GM10248 (cell line): Measurements from ENCODE around the gene CCT6B.
"Not testable (repeated sequence)": the region's sequence is repeated elsewhere in the genome, so short reads cannot be mapped to it uniquely, and the experiment has no call there.

Experiments
- CTCF ChIA-PET: fragments of 300-600 bp; sonication (Branson Sonifier 250); formaldehyde crosslinking; extraction: SDS; loops from one replicate; lab custom pipeline; 2021; ENCODE audit warnings: antibody characterized with exemption; lab: Yijun Ruan, JAX
- POLR2A ChIA-PET: fragments of 350-650 bp; sonication (Branson Sonifier 250); formaldehyde crosslinking; extraction: SDS; loops from one replicate; lab custom pipeline; 2020; ENCODE audit warnings: antibody characterized with exemption; lab: Yijun Ruan, JAX
- DNase-seq: peaks from one replicate; pipeline ENCODE4 v3.0.0; 2012; ENCODE audit errors: extremely low spot score
- CTCF ChIP-seq: IDR thresholded peaks from 2 replicates; pipeline ENCODE4 v1.5.1; 2012; ENCODE audit warnings: mild to moderate bottlenecking, low read depth; ENCODE audit errors: extremely low read depth, missing control alignments, control extremely low read depth

CCT6B gene

DNA sequence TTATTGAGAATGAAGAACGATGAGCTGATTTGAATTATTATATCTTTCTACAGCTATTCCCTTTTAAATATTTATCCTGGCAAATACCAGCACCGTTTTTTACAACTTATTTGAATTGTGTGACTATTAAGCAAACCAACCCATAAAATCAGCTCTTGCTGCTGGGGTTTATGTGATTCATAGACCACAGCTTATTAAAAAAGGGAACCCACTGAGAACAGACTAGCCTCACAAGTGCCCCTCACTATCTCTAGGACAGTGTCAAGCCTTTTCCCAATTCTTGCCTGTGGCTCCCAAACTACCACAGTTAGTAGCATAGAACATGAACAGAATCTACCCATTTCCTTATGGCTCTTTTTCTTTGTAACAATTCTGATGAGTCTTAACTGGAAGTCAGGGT is 12.9 kb upstream of the CCT6B start:
- ChIA-PET CTCF (interaction anchor here (0.9 to 1.8 kb wide), 7 partner anchors 9 to 115 kb away, joined by 3 to 17 read pairs (median 3); partner anchors contain the start of genes CCT6B and ZNF830), POLR2A (interaction anchor here (1.2 to 1.9 kb wide), 3 partner anchors 10 to 17 kb away, joined by 3 to 6 read pairs (median 5); no protein-coding TSS in a partner anchor)
- no peak for TF ChIP-seq CTCF
- DNase-seq: no peak

- no peak for DNase-seq
- ChIA-PET CTCF (interaction anchor here (1.2 to 1.7 kb wide), 3 partner anchors 10 to 23 kb away, joined by 3 to 5 read pairs (median 4); no protein-coding TSS in a partner anchor), POLR2A (no interaction called here)
- TF ChIP-seq CTCF: no peak
Observed at GRCh38 chr17:34958438-34958837, 2.8 kb downstream of the CCT6B start.

DNA sequence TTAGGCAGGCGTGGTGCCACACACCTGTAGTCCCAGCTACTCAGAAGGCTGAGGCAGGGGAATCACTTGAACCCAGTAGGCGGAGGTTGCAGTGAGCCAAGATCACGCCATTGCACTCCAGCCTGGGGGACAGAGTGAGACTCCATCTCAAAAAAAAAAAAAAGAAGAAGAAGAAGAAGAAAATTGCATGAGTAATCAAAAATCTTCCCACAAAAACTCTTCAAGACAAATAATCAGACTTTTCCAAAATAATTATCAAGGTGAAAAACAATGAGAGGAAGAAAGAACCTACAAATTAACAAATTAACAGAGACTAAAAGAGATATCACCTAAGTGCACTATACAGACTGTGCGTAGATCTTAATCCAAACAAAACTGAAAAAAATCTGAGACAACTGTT is 10.5 kb downstream of the CCT6B start:
- DNase-seq, POLR2A ChIA-PET: not testable (repeated sequence)
- CTCF ChIA-PET: interaction anchor here (2.1 kb wide), 1 partner anchor 9 kb away, joined by 6 read pairs; no protein-coding TSS in a partner anchor

DNA sequence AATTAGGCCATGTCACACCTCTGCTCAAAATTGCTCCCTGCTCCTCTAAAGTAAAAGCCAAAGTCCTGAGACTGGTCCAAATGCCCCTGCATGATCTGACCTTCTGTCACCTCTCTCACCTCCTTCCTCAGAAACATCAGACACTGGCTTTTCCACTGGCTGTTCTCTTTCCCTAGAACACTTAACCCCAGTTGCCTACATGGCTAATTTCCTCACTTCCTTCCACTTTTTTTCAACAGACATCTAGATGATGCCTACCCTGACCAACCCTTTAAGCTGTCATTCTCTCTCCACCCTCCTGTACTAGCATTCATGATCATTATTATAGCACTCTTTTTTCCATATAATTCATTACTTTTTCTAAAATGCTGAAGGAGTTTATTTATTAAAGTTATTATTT is 31.0 kb downstream of the CCT6B start:
- POLR2A ChIA-PET: no interaction called here
- DNase-seq: no peak
- no peak for TF ChIP-seq CTCF
- CTCF ChIA-PET: no interaction called here

- CTCF ChIA-PET: no interaction called here
- POLR2A ChIA-PET: no interaction called here
- no peak for TF ChIP-seq CTCF
- DNase-seq: no peak
Observed at GRCh38 chr17:34926661-34927060, 34.6 kb downstream of the CCT6B start.

DNA sequence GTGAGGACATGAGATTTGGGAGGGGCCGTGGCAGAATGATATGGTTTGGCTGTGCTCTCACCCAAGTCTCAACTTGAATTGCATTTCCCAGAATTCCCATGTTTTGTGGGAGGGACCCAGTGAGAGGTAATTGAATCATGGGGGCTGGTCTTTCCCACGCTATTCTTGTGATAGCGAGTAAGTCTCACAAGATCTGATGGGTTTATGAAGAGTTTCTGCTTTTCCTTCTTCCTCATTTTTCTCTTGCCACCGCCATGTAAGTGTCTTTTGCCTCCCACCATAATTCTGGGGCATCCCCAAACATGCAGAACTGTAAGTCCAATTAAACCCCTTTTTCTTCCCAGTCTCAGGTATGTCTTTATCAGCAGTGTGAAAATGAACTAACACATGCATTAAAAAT is 40.6 kb downstream of the CCT6B start:
- POLR2A ChIA-PET: no interaction called here
- CTCF ChIA-PET: no interaction called here
- DNase-seq: no peak
- TF ChIP-seq CTCF: no peak

- ChIA-PET CTCF (no interaction called here), POLR2A (no interaction called here)
- TF ChIP-seq CTCF: no peak
- DNase-seq: no peak
Observed at GRCh38 chr17:34917381-34917780, 43.9 kb downstream of the CCT6B start.
